Measurements from ENCODE around the gene ATP6V1F.

GRCh38 chr7:128884561-128885369 is 22.1 kb downstream of the ATP6V1F start:
- no peak for TF ChIP-seq CTCF (conservative IDR thresholded peaks at IDR 0.05)
- TF ChIP-seq EZH2 (IDR thresholded peaks at IDR 0.05; ENCODE audit: low read depth), result no peak

All from PC-9 (cell line).